ENCODE measurements around the gene TSHZ2. TPM values are rescaled to one million over a fixed set of nuclear protein-coding genes. Genes with fewer than 3 reads are reported as not detected.

TSHZ2 gene
- total RNA-seq, 4 donors from 2014 or later = 1.9 to 12.9 (median 5.0) TPM

GRCh38 chr20:53283011-53283410 lies 310.9 kb downstream of the TSHZ2 start:
- DNase-seq = no peak
- intact Hi-C loops (cut with DNase I; ENCODE audit: low total_unique reads) = no loop called here

DNA sequence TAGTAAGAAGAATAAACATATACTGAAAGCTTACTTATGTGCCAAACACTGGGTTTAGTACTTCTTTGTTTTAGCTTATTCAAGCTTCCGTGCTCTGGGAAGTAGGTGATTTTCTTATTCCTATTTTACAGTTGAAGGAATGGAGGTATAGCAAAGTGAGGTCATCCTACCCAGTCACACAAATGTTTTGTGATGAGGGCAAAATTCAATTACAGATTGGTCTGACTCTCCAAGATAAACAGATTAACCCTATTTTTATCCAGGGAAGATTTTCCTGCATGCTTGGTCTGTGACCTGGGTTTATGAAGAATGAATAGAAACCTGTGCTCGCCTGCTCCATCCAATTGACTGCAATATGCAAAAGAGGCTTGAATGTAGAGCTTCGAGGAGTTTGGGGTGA lies 311.4 kb downstream of the TSHZ2 start:
- Histone ChIP-seq H3K27ac (no peak overlapping the region), H3K27me3 (no peaks in the 10 kb centered on the region), H3K9me3 (no peaks in the 10 kb centered on the region), H3K4me1 (no peaks in the 10 kb centered on the region), H3K4me3 (no peak overlapping the region), H3K36me3 (no peaks in the 10 kb centered on the region)
- in situ Hi-C loops (cut with MboI; ENCODE audit: low pct_ligation_motif_present in 1 of 4, low pct_unique_long_range_greater_than_20kb in 1 of 4, low sequenced_read_pairs in 3 of 4) (no loop called here), intact Hi-C loops (cut with DNase I; ENCODE audit: low total_unique reads) (no loop called here)
- no peak for DNase-seq
- TF ChIP-seq, protein P1, sequence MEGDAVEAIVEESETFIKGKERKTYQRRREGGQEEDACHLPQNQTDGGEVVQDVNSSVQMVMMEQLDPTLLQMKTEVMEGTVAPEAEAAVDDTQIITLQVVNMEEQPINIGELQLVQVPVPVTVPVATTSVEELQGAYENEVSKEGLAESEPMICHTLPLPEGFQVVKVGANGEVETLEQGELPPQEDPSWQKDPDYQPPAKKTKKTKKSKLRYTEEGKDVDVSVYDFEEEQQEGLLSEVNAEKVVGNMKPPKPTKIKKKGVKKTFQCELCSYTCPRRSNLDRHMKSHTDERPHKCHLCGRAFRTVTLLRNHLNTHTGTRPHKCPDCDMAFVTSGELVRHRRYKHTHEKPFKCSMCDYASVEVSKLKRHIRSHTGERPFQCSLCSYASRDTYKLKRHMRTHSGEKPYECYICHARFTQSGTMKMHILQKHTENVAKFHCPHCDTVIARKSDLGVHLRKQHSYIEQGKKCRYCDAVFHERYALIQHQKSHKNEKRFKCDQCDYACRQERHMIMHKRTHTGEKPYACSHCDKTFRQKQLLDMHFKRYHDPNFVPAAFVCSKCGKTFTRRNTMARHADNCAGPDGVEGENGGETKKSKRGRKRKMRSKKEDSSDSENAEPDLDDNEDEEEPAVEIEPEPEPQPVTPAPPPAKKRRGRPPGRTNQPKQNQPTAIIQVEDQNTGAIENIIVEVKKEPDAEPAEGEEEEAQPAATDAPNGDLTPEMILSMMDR (IDR thresholded peaks at IDR 0.05) = no peak
- TF ChIP-seq POLR2AphosphoS5 (IDR thresholded peaks at IDR 0.05) = no peak
- no peak for TF ChIP-seq POLR2A (IDR thresholded peaks at IDR 0.05)
- no peak for TF ChIP-seq EP300 (IDR thresholded peaks at IDR 0.05; ENCODE audit: low read depth)
- WGBS, 2 donors (ENCODE audit: low coverage in 1 of 2) = 71 to 73% methylated on average over 3 of the region's 3 CpGs

More at GRCh38 chr20:53283011-53283410, 310.9 kb downstream of the TSHZ2 start:
- no peak overlapping the region for H3K27ac ChIP-seq
- WGBS, 2 donors (ENCODE audit: low coverage in 1 of 2) = 59 to 62% methylated on average over 2 of the region's 2 CpGs
- H3K27me3 ChIP-seq = no peaks in the 10 kb centered on the region
- H3K4me3 ChIP-seq = no peak overlapping the region
- H3K9me3 ChIP-seq = no peaks in the 10 kb centered on the region
- in situ Hi-C loops (cut with MboI; ENCODE audit: low pct_ligation_motif_present in 1 of 4, low pct_unique_long_range_greater_than_20kb in 1 of 4, low sequenced_read_pairs in 3 of 4) = no loop called here
- H3K4me1 ChIP-seq = no peaks in the 10 kb centered on the region
- TF ChIP-seq, protein P1 (IDR thresholded peaks at IDR 0.05) = no peak
- no peak for TF ChIP-seq POLR2A (IDR thresholded peaks at IDR 0.05)
- H3K36me3 ChIP-seq = no peaks in the 10 kb centered on the region

GRCh38 chr20:53284256-53284655 lies 312.1 kb downstream of the TSHZ2 start:
- Histone ChIP-seq H3K4me3 (no peak overlapping the region), H3K27me3 (no peaks in the 10 kb centered on the region), H3K27ac (no peak overlapping the region), H3K9me3 (no peaks in the 10 kb centered on the region), H3K4me1 (no peaks in the 10 kb centered on the region), H3K36me3 (no peaks in the 10 kb centered on the region)
- intact Hi-C loops (cut with DNase I; ENCODE audit: low total_unique reads) (no loop called here), in situ Hi-C loops (cut with MboI; ENCODE audit: low pct_ligation_motif_present in 1 of 4, low pct_unique_long_range_greater_than_20kb in 1 of 4, low sequenced_read_pairs in 3 of 4) (no loop called here)
- DNase-seq = no peak
- TF ChIP-seq POLR2A (IDR thresholded peaks at IDR 0.05) = no peak
- TF ChIP-seq EP300 (IDR thresholded peaks at IDR 0.05; ENCODE audit: low read depth) = no peak
- TF ChIP-seq POLR2AphosphoS5 (IDR thresholded peaks at IDR 0.05) = no peak
- TF ChIP-seq, protein P1 (IDR thresholded peaks at IDR 0.05) = no peak
- WGBS, 2 donors (ENCODE audit: low coverage in 1 of 2) = 91 to 92% methylated on average over 11 of the region's 11 CpGs

GRCh38 chr20:53284696-53285095 lies 312.5 kb downstream of the TSHZ2 start:
- Histone ChIP-seq H3K4me1 (no peaks in the 10 kb centered on the region), H3K27me3 (no peaks in the 10 kb centered on the region), H3K4me3 (no peak overlapping the region), H3K36me3 (no peaks in the 10 kb centered on the region), H3K27ac (no peak overlapping the region), H3K9me3 (no peaks in the 10 kb centered on the region)
- WGBS, 2 donors (ENCODE audit: low coverage in 1 of 2) = 63 to 86% methylated on average over 4 to 11 of the region's 11 CpGs
- in situ Hi-C loops (cut with MboI; ENCODE audit: low pct_ligation_motif_present in 1 of 4, low pct_unique_long_range_greater_than_20kb in 1 of 4, low sequenced_read_pairs in 3 of 4) (no loop called here), intact Hi-C loops (cut with DNase I; ENCODE audit: low total_unique reads) (loop anchor here (5.0 kb wide), 2 partner anchors 42 to 953 kb away; no protein-coding TSS in a partner anchor)
- DNase-seq = no peak
- TF ChIP-seq EP300 (IDR thresholded peaks at IDR 0.05; ENCODE audit: low read depth) = no peak
- TF ChIP-seq POLR2AphosphoS5 (IDR thresholded peaks at IDR 0.05) = no peak
- TF ChIP-seq POLR2A (IDR thresholded peaks at IDR 0.05) = no peak
- TF ChIP-seq, protein P1 (IDR thresholded peaks at IDR 0.05) = no peak
